OCI-LY3 (cell line): ENCODE data around the gene BABAM2.

ENCODE experiments used
- EZH2phosphoT487 ChIP-seq: fragments of 200-600 bp; shearing (Covaris generic); IDR thresholded peaks from 2 replicates; pipeline ENCODE4 v1.6.1; 2018; ENCODE audit warnings: antibody characterized with exemption, mixed run types, low read depth
- TF ChIP-seq, protein P1 (sequence below): fragments of 200-600, 300-600 bp; sonication (generic); IDR thresholded peaks from 2 replicates; pipeline ENCODE4 v1.5.1; 2014; ENCODE audit warnings: antibody characterized with exemption, low read length, low read depth

DNA sequence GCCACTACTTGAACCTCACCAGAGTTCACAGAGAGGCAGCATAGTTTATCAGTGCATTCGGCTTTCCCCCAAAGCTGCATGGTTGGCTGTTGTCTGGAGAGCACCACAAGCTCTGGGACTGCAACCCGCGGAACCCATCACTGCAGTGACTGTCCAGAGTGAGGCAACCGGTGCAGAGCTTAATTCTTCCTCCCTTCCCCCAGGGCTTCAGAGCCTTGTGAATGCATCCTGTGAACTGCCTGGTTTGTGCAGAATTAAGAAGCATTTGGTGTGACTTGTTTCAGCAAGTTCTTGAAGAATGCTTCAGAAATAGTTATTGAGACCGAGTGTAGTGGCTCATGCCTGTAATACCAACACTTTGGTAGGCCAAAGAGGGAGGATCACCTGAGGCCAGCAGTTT, 402.9 kb downstream of the BABAM2 start:
- TF ChIP-seq, protein P1, sequence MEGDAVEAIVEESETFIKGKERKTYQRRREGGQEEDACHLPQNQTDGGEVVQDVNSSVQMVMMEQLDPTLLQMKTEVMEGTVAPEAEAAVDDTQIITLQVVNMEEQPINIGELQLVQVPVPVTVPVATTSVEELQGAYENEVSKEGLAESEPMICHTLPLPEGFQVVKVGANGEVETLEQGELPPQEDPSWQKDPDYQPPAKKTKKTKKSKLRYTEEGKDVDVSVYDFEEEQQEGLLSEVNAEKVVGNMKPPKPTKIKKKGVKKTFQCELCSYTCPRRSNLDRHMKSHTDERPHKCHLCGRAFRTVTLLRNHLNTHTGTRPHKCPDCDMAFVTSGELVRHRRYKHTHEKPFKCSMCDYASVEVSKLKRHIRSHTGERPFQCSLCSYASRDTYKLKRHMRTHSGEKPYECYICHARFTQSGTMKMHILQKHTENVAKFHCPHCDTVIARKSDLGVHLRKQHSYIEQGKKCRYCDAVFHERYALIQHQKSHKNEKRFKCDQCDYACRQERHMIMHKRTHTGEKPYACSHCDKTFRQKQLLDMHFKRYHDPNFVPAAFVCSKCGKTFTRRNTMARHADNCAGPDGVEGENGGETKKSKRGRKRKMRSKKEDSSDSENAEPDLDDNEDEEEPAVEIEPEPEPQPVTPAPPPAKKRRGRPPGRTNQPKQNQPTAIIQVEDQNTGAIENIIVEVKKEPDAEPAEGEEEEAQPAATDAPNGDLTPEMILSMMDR, result no peak
- no peak for TF ChIP-seq EZH2phosphoT487
